Measurements from ENCODE around the gene ZNF90. TPM values are rescaled to one million over a fixed set of nuclear protein-coding genes. Genes with fewer than 3 reads are reported as not detected.

The ZNF90 gene
- total and polyA plus RNA-seq, 2 of the 4 experiments (the other 2 are of a cell fraction): 0.36 to 0.38 TPM

DNA sequence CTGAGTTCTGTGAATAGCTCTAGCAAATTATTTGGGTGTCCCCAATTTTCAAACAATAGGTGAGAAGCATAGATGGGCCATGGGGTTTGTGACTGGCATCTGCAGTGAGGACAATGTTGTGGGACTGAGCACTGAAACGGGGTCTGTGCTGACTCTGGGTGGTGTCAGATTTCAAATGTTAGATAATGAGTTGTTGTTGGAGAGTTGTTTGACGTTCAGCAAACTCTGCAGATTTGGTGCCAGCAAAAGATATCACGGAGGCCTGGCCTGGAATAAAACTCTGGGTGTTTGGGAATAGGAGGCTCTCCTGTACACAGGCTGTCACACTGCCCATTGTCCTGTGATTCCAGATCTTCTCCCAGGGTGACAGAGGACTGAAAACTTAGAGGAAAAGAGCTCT is 2.9 kb downstream of the ZNF90 start:
- 20% methylated on average over 2 of the region's 3 CpGs; no CpG with 5 or more reads in 1 of the 2 experiments for WGBS, 2 experiments (ENCODE audit: extremely low coverage in 2 of 2, insufficient read length in 1 of 2)
- no peak overlapping the region for H3K4ac ChIP-seq (ENCODE audit: low read depth, low read length)
- H3K9ac ChIP-seq (ENCODE audit: low read depth, low read length): no peak overlapping the region
- intact Hi-C loops (cut with micrococcal nuclease) (no loop called here), in situ Hi-C loops (cut with MboI; ENCODE audit: low sequenced_read_pairs) (no loop called here), dilution Hi-C loops (cut with HindIII; ENCODE audit: low sequenced_read_pairs, unreplicated experiment) (no loop called here)
- H2AFZ ChIP-seq (replicated peaks; ENCODE audit: low read length, poor library complexity): no peak overlapping the region
- H2BK20ac ChIP-seq (ENCODE audit: low read depth, low read length): no peak overlapping the region
- ChIA-PET POLR2A (ENCODE audit: unreplicated experiment) (no interaction called here), CTCF (no interaction called here)
- H3K4me1 ChIP-seq (ENCODE audit: control insufficient read depth, insufficient read depth, low read length): no peaks in the 10 kb centered on the region
- no peak overlapping the region for H4K5ac ChIP-seq (ENCODE audit: low read depth, low read length)
- no peak overlapping the region for H2AK9ac ChIP-seq (replicated peaks; ENCODE audit: low read depth, low read length, poor library complexity)
- no peak overlapping the region for H3K27ac ChIP-seq (ENCODE audit: insufficient read depth, low read length)
- no peaks in the 10 kb centered on the region for H3K27me3 ChIP-seq (ENCODE audit: control insufficient read depth, insufficient read depth, low read length)
- H3K4me2 ChIP-seq (ENCODE audit: low read depth, low read length): no peak overlapping the region
- ATAC-seq (ENCODE audit: low read depth) (no peak), DNase-seq (no peak)
- no peak overlapping the region for H2BK15ac ChIP-seq (ENCODE audit: low read depth, low read length)
- H3K79me1 ChIP-seq (ENCODE audit: low read depth in 1 of 2, low read length in 2 of 2): peaks cover 0 to 5% of the 10 kb centered on the region in 2 experiments; a peak in 2 of 4 replicates
- H4K20me1 ChIP-seq (ENCODE audit: insufficient read depth, low read length): no peaks in the 10 kb centered on the region
- TF ChIP-seq BHLHE40 (IDR thresholded peaks at IDR 0.05; ENCODE audit: low read depth, low read length) (no peak), RAD21 (IDR thresholded peaks at IDR 0.05; ENCODE audit: low read length) (no peak), CHD1 (IDR thresholded peaks at IDR 0.05; ENCODE audit: low read depth, low read length) (no peak), USF2 (IDR thresholded peaks at IDR 0.05; ENCODE audit: low read depth, low read length) (no peak), MAZ (IDR thresholded peaks at IDR 0.05; ENCODE audit: borderline replicate concordance, low read depth, low read length) (no peak), MXI1 (IDR thresholded peaks at IDR 0.05; ENCODE audit: borderline replicate concordance, low read depth, low read length) (no peak), FOS (IDR thresholded peaks at IDR 0.05; ENCODE audit: low read depth, low read length) (no peak), POLR2A (IDR thresholded peaks at IDR 0.05; ENCODE audit: low read depth, low read length) (no peak), NFE2L2 (IDR thresholded peaks at IDR 0.05; ENCODE audit: low read depth, low read length) (no peak), CEBPB (IDR thresholded peaks at IDR 0.05; ENCODE audit: low read depth, low read length) (no peak), SMC3 (IDR thresholded peaks at IDR 0.05; ENCODE audit: low read depth, low read length) (no peak)
- TF ChIP-seq, protein P1, sequence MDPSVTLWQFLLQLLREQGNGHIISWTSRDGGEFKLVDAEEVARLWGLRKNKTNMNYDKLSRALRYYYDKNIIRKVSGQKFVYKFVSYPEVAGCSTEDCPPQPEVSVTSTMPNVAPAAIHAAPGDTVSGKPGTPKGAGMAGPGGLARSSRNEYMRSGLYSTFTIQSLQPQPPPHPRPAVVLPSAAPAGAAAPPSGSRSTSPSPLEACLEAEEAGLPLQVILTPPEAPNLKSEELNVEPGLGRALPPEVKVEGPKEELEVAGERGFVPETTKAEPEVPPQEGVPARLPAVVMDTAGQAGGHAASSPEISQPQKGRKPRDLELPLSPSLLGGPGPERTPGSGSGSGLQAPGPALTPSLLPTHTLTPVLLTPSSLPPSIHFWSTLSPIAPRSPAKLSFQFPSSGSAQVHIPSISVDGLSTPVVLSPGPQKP (IDR thresholded peaks at IDR 0.05; ENCODE audit: borderline replicate concordance, low read depth, low read length): no peak
- no peaks in the 10 kb centered on the region for H3K9me3 ChIP-seq (ENCODE audit: control insufficient read depth, insufficient read depth, low read length)
- H3K4me3 ChIP-seq (ENCODE audit: insufficient read depth, low read depth, low read length): no peak overlapping the region
- no peak overlapping the region for H3K23ac ChIP-seq (ENCODE audit: low read depth, low read length)
- H2AK5ac ChIP-seq (ENCODE audit: low read depth, low read length): no peak overlapping the region
- H2BK120ac ChIP-seq (ENCODE audit: low read depth, low read length): no peak overlapping the region
- H2BK5ac ChIP-seq (ENCODE audit: low read depth, low read length, poor library complexity, severe bottlenecking): no peak overlapping the region
- H3K14ac ChIP-seq (replicated peaks; ENCODE audit: low read depth, low read length): no peak overlapping the region
- H3K18ac ChIP-seq (ENCODE audit: low read depth, low read length): no peak overlapping the region
- BruUV-seq (replicated peaks): no TSS peak
- H3K36me3 ChIP-seq (ENCODE audit: control insufficient read depth, insufficient read depth, low read length): no peaks in the 10 kb centered on the region
- H3K9me1 ChIP-seq (ENCODE audit: insufficient read depth, low read length): no peaks in the 10 kb centered on the region
- no peak overlapping the region for H4K91ac ChIP-seq (ENCODE audit: insufficient read depth, low read depth, low read length)
- H3K56ac ChIP-seq (ENCODE audit: extremely low read depth, insufficient read depth, low read length): no peak overlapping the region
- no peak overlapping the region for H4K8ac ChIP-seq (ENCODE audit: low read depth in 2 of 2, low read length in 2 of 2)
